Measurements from ENCODE around the gene CAMKK2. TPM values are rescaled to one million over a fixed set of nuclear protein-coding genes. Genes with fewer than 3 reads are reported as not detected.
"Not testable (repeated sequence)": the region's sequence is repeated elsewhere in the genome, so short reads cannot be mapped to it uniquely, and the experiment has no call there.

Gene CAMKK2
- total RNA-seq, 4 donors from 2014 or later: 24.9 to 58.2 (median 38.5) TPM

GRCh38 chr12:121230538-121230907 is 66.0 kb downstream of the CAMKK2 start:
- DNase-seq (ENCODE audit: low spot score) (no peak), ATAC-seq (ENCODE audit: low FRiP score) (no peak)
- no peak for TF ChIP-seq CTCF (IDR thresholded peaks at IDR 0.05)

DNA sequence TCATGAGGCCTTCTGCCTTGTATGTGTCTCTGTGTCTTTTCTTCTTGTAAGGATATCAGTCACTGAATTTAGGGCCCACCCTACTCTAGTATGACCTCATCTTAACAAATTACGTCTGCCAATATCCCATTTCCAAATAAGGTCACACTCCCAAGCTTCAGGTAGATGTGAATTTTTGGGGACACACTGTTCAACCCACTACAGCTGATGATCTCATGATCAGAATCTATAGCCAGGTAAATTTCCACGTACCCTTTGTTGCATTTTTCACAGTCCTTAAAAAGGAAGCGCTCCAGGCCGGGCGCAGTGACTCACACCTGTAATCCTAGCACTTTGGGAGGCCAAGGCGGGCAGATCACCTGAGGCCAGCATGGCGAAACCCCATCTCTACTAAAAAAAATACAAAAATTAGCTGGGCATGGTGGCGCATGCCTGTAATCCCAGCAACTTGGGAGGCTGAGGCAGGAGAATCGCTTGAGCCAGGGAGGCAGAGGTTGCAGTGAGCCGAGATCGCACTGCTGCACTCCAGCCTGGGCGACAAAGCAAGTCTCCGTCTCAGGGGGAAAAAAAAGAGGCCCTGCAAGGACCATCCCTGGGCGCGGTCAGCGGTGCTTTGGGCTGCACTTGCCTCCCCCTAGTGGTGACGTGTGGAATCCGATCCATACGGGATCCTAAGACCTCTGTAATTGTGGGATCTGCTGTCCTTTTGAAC is 66.5 kb downstream of the CAMKK2 start:
- peak; percentile 44 for DNase-seq (ENCODE audit: low spot score)
- TF ChIP-seq CTCF (IDR thresholded peaks at IDR 0.05): peak in 2 of 3 donors; percentile 44 to 88
- not testable (repeated sequence) for ATAC-seq (ENCODE audit: low FRiP score)

DNA sequence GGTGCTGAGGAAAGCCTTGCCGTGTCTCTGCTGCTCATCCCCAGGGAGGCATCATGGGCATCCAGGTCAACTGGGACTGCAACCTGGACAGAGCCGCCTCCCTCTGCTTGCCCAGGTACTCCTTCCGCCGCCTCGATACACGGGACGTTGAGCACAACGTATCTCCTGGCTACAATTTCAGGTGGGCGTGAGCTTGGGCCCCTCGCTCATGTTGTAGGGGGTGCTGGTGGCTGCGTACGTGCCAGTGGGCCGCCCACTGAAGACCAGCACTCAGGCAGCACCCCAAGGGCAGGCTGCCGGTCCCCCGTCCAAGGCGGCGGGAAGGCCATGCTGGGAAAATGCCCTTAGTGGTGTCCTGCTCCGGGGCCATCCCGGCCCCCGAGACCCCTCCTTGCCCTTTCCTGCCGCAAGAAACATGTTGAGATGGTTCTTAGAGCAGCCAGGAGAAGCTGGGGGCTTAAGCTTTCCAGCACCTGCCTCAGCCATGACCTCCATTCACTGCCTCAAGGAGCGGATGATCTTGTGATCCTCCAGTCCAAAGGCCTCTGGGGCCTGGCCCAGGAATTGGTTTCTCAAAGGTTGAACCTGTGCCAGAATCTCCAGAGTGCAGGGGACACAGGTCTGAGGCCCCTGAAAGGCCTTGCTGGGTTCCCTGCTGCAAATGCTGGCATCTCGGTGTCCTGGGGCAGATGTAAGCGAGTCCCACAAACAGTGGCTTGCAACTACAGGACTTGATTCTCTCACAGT is 67.4 kb downstream of the CAMKK2 start:
- ATAC-seq (ENCODE audit: low FRiP score) (no peak), DNase-seq (ENCODE audit: low spot score) (no peak)
- no peak for TF ChIP-seq CTCF (IDR thresholded peaks at IDR 0.05)

GRCh38 chr12:121227294-121227693 is 69.2 kb downstream of the CAMKK2 start:
- ATAC-seq (ENCODE audit: low FRiP score): no peak
- TF ChIP-seq CTCF (IDR thresholded peaks at IDR 0.05): no peak
- no peak for DNase-seq (ENCODE audit: low spot score)

- DNase-seq (ENCODE audit: low spot score); ATAC-seq (ENCODE audit: low FRiP score): not testable (repeated sequence)
Measured at GRCh38 chr12:121226871-121227270, 69.6 kb downstream of the CAMKK2 start.

DNA sequence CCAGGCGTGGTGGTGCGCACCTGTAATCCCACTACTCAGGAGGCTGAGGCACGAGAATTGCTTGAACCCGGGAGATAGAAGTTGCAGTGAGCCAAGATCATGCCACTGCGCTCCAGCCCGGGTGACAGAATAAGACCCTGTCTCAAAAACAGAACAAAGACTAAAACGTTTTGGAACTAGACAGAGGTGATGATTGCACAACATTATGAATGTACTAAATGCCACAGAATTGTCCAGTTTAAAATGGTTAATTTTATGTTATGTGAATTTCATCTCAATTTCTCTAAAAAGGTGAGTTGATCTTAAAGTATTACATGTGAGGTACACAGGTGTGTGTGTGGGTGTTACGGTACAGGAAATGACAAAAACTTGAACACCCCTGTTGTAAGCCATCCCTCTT is 70.1 kb downstream of the CAMKK2 start:
- ATAC-seq (ENCODE audit: low FRiP score) (no peak), DNase-seq (ENCODE audit: low spot score) (no peak)
- TF ChIP-seq CTCF (IDR thresholded peaks at IDR 0.05): no peak

DNA sequence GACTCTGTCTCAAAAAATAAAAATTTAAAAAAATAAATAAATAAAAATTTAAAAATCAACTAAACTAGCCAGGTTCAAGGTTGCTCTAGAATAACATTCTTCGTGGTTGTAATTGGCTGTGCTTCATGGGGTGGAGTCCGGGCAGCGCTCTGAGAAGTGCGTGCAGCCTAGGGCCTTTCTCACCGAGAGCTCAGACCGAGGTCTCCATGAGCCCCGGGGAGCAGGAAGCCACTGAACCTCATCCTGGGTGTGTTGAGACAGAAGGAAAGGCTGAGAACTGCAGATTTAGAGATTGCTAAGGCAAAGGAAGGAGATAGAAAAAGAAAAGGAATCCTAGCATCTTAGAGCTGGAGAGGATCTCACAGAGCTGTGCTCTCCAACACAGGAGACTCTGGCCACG is 71.9 kb downstream of the CAMKK2 start:
- no peak for DNase-seq (ENCODE audit: low spot score)
- no peak for TF ChIP-seq CTCF (IDR thresholded peaks at IDR 0.05)
- ATAC-seq (ENCODE audit: low FRiP score): no peak
